Effector CD8-positive, alpha-beta T cell (primary cell): ENCODE results near the gene COL27A1.
"Not testable (repeated sequence)": the region's sequence is repeated elsewhere in the genome, so short reads cannot be mapped to it uniquely, and the experiment has no call there.

Experiments used
- DNase-seq: peaks from one replicate; lab custom pipeline; 2025; lab: John Stamatoyannopoulos, UW

COL27A1 gene

DNA sequence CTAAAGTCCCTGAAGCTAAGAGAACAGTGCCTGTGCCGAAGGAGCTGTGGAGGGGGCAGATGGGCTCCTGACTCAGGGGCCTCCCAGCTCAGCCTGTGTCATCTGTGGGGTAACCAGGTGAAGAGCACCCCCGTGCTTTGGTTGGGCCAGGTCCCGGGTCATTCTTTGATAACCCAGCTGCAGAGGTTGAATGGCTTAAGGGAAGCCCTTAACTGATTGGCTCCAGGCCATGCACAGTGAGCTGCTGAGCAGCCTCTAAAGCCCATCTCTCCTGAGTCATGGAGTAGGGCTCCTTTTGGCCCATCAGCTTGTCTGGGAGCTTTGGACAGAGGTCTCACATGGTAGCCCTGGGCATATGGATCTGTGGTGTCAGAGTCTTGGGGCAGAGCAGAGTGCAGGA, 28.7 kb downstream of the COL27A1 start:
- DNase-seq = no peak

DNA sequence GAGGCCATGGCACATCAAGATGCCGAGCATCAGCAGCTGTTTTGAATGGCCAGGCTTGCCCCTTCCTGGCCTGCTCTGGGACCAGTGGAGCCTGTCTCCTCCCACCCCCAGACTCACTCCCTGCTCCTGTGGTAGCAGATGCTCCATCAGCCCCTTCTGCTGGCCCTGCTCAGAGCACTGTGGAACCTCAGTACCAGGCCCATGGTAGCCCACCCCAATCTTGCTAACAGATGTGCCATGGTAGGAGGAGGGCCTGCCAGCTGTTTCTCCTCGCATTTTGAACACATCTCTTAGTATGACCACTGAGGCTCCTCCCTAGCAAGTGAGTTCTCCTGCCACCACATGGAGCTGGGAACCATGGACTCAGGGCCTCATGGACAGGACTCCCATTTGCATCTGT, 29.5 kb downstream of the COL27A1 start:
- DNase-seq = no peak

DNA sequence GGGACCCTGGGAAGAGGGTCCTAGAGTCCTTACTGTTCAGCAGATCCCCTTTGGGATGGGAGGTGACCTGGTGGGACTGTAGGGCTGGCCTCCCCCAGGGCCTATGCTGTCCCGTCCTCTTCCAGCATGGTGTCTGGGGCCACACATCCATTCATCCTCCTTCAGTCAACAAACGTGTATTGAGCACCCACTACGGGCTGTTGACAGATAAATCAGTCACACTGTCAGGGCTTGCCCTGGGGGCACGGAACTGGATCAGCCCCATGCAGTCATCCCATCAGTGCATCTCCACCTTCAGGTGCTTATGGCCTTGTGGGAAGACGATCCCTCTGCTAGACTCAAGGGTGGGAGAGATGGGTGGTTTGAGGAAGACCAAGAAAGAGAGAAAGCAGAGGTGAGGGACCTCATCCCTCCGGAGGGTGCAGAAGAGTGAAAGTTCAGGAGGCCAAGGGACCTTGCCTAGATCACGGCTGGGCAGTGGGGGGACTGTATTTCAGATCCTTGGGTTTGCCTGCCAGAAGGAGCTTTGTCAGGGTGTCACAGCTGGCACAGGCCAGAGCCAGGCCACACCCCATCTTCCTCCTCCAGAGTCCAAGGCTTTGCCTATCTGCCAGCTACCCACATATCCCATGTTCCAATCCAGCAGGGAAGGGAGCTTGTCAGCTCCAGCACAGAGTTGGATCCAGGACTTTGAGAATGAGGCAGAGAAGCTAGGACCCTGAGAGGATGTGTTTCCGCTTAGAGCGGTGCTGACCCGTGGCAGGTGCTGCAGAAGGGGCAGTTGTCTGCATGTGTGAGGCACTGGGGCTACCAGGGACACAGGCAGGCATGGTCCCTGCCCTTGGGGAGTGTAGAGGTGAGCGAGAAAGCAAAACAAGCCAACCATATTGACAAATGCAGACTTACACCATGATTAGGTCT, 30.5 kb downstream of the COL27A1 start:
- DNase-seq = no peak

DNA sequence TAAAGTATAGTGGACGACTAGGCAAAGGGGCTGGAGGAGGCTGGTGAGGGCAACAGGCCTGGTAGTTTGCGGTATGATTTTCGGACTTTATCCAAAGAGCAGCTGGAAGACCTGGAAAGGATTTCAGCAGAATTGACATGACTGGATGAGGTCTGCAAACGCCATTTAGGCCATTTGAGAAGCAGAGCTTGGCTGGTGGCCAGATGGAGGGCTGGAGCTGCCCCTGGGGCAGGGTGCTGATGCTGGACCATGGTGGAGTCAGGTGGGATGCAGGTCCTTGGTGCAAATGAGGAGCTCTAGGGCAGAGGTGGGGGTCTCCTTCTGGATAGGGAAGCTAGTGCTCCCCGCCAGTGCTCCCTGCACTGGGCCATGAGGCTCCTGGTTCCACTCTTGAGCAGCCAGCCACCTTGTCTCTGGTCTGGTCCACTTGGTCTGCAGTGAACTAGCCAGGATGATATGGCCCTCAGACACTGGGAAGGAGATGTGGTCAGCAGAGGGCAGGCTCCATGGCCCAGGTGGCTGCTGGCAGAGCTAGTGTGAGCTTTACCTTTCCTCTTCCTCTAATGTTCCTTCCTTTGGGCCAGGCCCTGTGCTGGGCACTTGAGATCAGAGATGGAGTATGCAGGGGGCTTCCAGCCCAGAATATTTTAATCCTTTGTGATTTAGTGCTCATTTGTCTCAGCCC, 31.4 kb downstream of the COL27A1 start:
- no peak for DNase-seq

DNA sequence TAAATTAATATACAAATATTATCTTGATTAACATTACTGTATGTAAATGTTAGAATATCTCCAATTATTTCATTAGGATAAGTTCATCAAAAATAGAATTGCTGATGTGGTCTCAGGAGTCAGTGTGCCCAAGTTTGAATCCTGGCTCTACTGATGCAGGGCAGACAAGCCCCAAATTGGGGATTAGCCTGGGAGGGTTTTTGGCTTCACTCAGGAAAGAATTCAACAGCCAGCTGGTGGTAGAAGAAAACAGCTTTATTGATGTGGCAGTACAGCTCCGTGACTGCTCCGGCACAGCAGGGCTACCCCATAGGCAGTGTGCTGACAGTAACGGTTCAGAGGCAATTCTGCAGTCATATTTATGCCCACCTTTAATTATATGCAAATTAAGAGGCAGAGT, 32.5 kb downstream of the COL27A1 start:
- no peak for DNase-seq

DNA sequence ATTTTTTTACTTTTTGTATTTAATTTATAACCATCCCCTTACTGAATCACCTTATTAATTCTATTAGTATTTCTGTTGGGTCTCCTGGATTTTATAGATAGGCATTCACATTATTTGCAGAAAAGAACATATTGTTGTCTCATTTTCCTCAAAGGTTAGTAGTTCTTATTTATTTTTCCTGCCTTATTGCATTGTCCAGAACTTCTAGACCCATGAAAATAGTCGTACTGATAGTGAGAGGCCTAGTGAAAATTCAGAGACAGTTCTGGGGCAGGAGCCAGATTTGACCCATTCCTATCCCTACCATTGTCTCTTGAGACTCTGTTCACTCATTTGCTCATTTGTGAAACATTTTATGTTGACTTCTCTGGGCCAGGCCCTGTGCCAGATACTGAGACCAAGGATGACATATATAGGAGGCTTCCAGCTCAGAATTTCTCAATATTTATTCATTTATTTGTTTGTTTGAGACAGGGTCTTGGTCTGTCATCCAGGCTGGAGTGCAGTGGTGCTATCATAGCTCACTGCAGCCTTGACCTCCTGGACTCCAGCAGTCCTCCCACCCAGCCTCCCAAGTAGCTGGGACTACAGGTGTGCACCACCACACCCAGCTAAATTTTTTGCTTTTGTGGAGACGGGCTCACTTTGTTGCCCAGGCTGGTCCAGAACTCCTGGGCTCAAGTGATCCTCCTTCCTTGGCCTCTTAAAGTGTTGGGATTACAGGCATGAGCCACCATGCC, 34.7 kb downstream of the COL27A1 start:
- DNase-seq = no peak

DNA sequence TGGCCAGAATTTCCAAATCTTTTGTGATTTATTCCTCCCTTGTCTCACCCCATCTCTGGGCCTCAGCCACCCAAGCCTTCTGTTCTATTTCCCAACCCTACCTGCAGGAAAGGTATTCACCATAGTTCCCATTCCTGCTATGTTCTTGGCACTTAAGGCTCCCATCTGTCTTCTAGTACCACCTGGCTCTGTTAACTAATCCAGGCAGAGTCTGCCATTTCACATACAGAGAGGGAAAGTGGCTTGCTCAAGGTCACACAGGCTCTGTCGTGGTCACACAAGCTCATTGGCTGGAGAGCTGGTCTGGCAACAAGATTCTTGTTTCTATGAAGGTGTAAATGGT, 35.2 kb downstream of the COL27A1 start:
- no peak for DNase-seq

DNA sequence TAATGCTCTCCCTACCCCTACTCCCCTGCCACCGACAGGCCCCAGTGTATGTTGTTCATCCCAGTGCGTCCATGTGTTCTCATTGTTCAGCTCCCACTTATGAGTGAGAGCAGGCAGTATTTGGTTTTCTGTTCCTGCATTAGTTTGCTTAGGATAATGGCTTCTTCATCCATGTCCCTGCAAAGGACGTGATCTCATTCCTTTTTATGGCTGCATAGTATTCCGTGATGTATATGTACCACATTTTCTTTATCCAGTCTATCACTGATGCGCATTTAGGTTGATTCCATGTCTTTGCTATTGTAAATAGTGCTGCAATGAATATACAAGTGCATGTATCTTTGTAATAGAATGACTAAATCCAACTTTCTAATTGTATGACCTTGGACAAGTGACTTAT, 36.1 kb downstream of the COL27A1 start:
- DNase-seq = not testable (repeated sequence)

DNA sequence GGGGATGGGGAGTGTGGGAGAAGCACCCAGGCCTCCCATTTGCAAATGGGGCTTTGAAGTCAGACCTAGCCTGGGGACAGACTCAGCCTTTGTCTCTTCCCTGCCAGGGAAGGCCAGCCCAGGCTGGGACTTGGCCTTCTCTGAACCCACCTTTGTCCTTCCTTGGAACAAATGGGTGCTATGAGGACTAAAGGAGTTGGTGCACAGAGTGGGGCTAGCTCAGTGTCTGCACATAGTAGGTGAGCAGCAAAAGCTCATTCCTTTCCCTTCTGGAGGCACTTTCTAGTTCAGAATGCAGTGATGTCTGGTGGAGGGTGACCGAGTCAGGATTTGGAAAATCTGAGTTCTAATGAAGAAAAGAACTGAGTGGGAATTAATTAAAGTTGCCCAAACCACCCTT, 37.2 kb downstream of the COL27A1 start:
- no peak for DNase-seq

DNA sequence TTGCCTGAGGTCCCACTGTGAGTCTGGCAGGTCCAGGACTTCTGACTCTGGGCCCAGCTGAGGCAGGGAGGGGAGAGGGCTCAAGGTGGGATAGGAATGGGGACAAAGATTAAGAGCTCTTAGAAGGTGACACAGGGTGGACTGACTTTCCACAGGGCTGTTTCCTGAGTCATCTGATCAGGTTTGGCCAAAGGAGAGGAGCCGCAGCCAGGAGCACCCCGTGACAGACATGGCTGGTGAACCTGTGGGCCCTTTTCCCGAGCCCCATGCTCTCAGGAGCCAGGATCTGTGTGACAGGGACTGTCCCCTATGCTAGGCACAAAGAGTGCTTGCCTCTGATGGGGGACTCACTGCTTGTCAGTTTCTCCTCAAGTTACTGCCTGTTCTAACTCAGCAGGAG, 37.8 kb downstream of the COL27A1 start:
- no peak for DNase-seq

DNA sequence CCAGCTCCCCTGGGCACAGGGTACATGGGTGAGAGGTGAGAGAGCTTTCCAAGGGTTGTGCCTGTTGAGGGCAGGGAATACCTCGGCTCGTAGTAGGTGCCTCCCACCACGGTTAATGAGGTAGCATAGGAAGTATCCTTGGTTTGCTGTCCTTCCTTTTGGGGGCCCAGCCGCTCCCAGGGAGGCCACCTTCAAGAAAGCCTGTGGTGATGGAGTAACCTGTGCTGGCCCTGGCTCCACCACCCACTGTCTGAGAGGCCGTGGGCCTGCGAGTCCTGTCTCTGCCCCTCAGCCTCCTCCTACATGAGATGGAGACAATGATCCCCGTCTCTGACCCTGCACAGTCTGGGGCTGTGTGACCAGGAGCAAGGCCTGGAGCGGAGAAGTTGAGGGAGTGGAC, 40.8 kb downstream of the COL27A1 start:
- no peak for DNase-seq

DNA sequence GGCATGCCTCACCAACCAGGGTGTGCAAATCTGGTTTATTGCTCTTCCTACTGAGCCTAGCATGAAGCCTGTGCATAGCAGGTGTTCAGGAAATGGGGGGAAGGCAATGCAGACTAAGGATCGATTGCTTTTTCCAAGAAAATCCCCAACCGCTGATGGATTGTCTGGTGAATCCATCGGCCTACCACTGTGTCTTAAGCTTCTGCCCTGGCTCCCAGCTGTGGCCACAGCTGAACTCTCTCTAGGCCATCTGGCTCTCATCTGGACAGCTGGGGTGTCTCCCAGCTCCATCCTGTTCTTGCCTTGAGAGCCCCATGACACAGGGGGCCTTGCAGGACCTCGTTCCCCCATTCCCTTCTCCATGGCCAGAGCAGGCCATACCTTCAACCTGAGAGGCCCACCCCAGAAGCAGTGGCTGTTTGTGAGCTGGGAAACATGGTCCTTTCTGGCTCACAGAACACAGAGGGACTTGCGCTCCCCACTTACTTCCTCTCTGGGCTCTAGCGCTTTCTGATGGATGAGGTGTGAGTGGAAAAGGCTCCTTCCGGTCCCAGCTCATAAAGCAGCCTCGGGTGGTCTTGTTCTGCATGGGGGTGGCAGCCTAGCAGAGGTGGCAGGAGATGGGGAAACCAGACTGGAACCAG, 41.8 kb downstream of the COL27A1 start:
- DNase-seq = no peak

DNA sequence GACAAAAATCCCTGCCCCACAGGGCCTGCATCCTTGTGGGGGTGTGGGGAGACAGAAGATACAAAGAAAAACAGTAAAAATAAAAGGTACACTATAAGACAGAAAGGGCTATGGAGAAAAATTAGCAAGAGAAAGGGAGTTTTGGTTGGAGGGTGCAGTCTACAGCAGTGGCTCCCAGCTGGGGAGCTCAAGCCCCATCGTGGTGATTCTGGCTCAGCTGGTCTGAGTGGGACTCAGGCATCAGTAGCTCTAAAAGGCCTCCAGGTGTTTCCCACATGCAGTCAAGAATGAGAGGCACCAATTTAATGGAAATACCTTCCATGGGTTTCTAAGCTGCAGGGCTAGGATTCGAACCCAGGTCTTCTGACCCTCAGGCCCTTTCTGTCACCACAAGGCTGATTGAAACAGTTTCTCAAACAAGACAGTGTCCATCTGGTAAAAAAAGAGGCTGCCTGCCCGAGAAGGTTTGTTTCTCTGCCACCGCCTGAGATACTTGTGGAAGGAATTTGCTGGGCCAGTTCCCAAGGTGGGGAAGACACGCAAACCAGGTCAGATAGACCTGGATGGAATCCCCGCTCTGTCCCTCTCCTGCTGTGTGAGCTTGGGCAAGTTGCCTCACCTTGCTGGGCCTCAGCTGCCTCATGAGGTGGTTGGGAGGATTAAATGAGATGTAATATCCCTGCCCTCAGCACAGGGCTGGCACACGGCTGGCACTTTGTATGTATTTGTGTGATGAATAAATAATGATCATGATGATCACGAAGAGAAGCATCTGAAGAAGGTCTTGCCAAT, 43.1 kb downstream of the COL27A1 start:
- DNase-seq = no peak

DNA sequence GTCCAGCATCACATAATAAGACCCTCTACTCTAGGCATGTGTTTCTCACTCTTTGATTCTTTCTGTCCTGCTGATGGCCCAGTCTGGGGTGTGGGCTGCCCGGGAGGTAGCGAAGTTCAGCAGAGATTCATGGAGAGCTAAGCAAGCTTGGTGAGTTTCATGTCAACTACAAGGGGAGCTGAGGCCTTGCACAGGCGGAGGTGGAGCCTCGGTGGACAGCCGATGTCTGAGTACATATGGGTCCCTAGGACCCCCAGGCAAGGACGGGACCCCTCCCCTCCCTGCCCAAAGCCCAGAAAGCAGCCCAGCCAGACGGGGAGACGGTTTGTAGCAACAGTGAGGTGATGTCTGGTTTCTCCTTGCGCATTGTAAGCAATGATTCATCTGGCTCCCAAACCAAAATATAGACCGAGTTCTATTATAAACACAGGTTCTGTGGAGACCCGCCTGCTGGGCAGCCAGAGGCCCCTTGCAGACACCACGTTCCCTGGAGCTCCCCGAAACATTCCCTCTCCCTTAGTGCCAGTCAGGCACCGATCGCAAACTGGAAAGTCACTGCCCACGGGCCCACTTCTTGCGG, 45.5 kb downstream of the COL27A1 start:
- no peak for DNase-seq

DNA sequence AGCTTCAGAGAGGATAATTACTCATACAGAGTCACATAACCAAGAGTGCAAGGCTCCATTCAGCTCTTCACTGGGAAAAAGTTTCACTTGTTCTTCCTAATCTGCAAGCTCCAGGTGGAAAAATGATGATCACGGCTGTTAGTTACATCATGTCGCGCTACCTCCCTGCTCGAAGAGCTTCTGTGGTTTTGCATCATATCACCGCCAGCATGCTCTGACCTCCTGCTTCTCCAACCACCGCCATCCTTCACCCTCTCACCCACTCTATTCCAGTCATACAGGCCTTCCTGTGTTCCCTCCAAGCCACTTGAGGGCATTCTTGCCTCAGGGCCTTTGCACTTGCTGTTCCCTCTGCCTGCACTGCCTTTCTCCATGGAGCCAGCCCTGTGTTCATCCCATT, 47.1 kb downstream of the COL27A1 start:
- no peak for DNase-seq

DNA sequence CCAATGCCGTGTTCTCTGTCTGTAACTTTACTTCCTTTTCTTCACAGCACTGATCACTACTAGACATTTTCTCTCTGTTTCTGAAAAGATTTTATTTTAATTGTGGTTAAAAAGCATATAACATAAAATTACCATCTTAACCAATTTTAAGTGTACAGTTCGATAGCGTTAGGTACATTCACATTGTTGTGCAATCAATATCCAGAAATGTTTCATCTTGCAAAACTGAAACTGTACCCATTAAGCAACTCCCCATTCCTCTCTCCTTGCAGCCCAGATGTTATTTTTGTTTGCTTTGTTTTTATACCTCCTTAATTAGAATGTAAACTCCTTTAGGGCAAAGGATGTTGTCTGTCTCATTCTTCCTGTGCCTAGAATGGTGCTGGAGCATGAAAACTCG, 47.5 kb downstream of the COL27A1 start:
- no peak for DNase-seq

DNA sequence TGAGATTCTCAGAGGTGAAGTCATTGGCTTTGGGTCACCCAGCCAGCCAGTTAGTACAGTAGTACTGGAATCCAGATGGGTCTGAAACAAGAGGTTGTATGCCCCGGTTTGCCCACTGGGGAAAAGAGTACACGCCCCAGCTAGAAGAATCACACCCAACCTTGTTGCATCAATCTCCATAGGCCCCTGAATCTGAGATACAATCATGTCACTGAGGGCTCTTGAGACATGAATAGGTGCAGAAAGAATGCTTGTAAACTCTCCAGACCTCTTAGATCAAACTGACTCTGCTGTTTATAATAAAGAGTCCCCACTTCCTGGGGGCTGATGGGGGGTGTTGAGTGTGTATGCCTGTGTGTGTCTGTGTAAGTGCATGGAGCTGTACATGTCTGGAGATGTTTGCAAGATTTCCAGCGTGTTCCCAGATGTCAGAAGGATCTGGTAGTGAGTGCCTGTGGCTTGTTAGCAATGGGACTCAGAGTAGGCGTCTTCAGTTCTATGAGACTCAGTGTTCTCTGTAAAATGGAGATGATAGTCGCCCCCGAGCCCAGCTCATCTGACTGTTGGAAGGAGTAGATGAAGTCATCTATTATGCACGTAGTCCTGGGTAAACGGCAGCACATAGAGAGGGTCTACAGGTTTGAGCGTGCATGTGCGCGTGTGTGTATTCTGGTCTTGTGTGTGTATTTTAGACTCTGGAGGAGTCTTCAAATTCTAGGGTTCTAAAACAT, 48.2 kb downstream of the COL27A1 start:
- no peak for DNase-seq

DNA sequence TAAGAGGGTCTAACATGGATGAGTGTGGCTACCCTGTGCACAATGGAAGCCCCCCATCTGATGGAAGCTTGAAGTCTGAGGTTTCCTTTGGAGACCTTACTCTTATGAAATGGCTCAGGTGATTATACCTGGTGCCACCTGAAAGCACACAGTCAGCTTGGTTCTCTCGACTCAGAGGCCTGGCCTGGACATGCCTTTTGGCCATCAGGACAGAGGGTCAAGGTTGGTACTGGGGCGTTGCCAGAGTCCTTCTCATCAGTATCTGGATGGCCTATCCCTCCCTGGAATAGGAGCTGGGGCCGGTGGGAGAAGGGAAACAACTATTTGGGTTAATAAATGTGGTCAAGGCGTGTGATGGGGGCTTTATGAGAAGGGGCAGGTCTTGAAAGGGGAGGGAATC, 48.9 kb downstream of the COL27A1 start:
- no peak for DNase-seq

DNA sequence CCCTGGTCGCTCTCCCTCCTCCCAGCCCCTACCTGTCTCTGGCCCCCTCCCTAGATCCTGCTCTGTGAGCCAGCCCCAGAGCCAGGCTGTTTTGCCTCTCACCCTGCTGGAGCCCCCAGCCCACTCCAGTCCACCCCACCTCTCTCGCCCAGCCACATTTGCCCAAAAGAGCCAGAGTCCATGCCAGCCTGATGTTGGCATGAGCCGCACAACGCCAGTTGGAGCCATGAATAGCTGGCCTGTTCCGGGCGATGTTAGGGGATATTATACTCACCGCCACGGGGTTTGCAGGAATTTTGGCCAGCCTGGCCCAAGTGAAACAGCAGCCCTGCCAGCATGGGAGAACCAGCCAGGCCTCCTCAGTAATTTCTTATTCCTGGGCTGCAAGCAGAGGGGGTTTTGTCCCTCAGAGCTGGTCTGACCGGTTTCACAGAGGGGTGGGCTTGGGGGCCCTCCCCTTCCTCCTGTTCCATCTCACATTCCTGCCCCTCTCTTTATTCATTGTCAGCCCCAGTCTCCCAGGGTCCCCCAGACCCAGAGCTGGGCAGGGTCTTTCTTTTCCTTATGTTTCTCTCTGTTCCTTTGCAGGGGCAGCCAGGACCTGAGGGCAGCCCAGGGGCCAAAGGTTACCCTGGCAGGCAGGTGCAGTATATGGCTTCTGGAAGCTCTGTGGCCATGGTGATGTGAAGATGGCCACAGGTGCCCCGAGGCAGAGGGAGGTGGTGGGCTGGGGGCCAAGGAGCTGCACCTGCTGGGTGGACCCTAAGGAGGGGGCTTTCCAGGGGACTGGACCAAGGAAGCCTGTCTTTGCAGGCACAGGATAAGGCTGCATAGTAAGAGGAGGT, 50.1 kb downstream of the COL27A1 start:
- no peak for DNase-seq
